Naive thymus-derived CD4-positive, alpha-beta T cell (primary cell): ENCODE measurements around the gene OLFM2. TPM values are rescaled to one million over a fixed set of nuclear protein-coding genes. Genes with fewer than 3 reads are reported as not detected.

Experiments
- ATAC-seq: fragments of 150-1000 bp; cut with Tn5 transposase; 2 replicates; pipeline ENCODE4 v1.10.0; 2021; ENCODE audit warnings: mild to moderate bottlenecking, moderate library complexity
- CTCF ChIA-PET: fragments of 350-600 bp; sonication (Branson Sonifier 250); formaldehyde crosslinking; loops from one replicate; lab custom pipeline; 2021; ENCODE audit warnings: antibody characterized with exemption; lab: Charles Lee
- POLR2A ChIA-PET: fragments of 350-600 bp; sonication (Branson Sonifier 250); formaldehyde crosslinking; loops from one replicate; lab custom pipeline; 2021; ENCODE audit warnings: antibody characterized with exemption, inconsistent platforms; lab: Charles Lee
- DNase-seq, 9 donors: peaks; one replicate each; pipeline versions ENCODE4 v3.0.0 to v3.0.0-alpha.2; 2020 to 2022; ENCODE audit warnings: mixed read lengths in 1 of 9
- H3K27ac ChIP-seq: one replicate; pipeline ENCODE4 v1.7.0; 2013; ENCODE audit warnings: mild to moderate bottlenecking, low read depth, low read length, moderate library complexity
- H3K27me3 ChIP-seq, 2 donors: one replicate each; pipeline ENCODE4 v1.7.0; 2013; ENCODE audit warnings: low read length in 2 of 2, mild to moderate bottlenecking in 2 of 2, moderate library complexity in 2 of 2; ENCODE audit not compliant: control insufficient read depth in 2 of 2, insufficient read depth in 2 of 2
- H3K36me3 ChIP-seq, 3 experiments: 1 replicate in 2 of 3; 2 replicates in 1 of 3; pipeline ENCODE4 v1.7.0; 2013; ENCODE audit warnings: low read length in 3 of 3, mild to moderate bottlenecking in 3 of 3, moderate library complexity in 1 of 3; ENCODE audit not compliant: insufficient read depth in 3 of 3, control insufficient read depth in 2 of 3
- H3K4me1 ChIP-seq, 2 donors: one replicate each; pipeline ENCODE4 v1.7.0; 2013; ENCODE audit warnings: low read length in 2 of 2, mild to moderate bottlenecking in 2 of 2, moderate library complexity in 1 of 2; ENCODE audit not compliant: control insufficient read depth in 2 of 2, insufficient read depth in 2 of 2
- H3K4me3 ChIP-seq: 2 replicates; pipeline ENCODE4 v1.7.0; 2013; ENCODE audit warnings: mild to moderate bottlenecking, low read length
- H3K9me3 ChIP-seq, 3 experiments: 1 replicate in 2 of 3; 2 replicates in 1 of 3; pipeline ENCODE4 v1.7.0; 2013; ENCODE audit warnings: low read length in 3 of 3; ENCODE audit not compliant: control insufficient read depth in 2 of 3
- H3K27ac Mint-ChIP-seq, 9 donors: one replicate each; pipeline ENCODE4 v1.8.0; 2020 to 2022; ENCODE audit warnings: mixed read lengths in 9 of 9, mild to moderate bottlenecking in 8 of 9, moderate library complexity in 5 of 9, inconsistent platforms in 2 of 9
- H3K27me3 Mint-ChIP-seq, 5 donors: one replicate each; pipeline ENCODE4 v1.8.0; 2021 to 2022; ENCODE audit warnings: mixed read lengths in 5 of 5, mild to moderate bottlenecking in 1 of 5
- H3K36me3 Mint-ChIP-seq, 5 donors: one replicate each; pipeline ENCODE4 v1.8.0; 2020 to 2022; ENCODE audit warnings: mixed read lengths in 5 of 5, mild to moderate bottlenecking in 3 of 5, inconsistent platforms in 1 of 5
- H3K4me1 Mint-ChIP-seq, 7 donors: one replicate each; pipeline ENCODE4 v1.8.0; 2020 to 2022; ENCODE audit warnings: mixed read lengths in 7 of 7, mild to moderate bottlenecking in 3 of 7, inconsistent platforms in 1 of 7
- H3K4me3 Mint-ChIP-seq, 10 donors: one replicate each; pipeline ENCODE4 v1.8.0; 2020 to 2022; ENCODE audit warnings: mild to moderate bottlenecking in 10 of 10, mixed read lengths in 10 of 10, moderate library complexity in 6 of 10, inconsistent platforms in 2 of 10
- H3K9me3 Mint-ChIP-seq, 11 donors: one replicate each; pipeline ENCODE4 v1.8.0; 2020 to 2022; ENCODE audit warnings: mixed read lengths in 11 of 11, mild to moderate bottlenecking in 4 of 11, inconsistent platforms in 1 of 11, moderate library complexity in 1 of 11
- intact Hi-C, 2 donors: fragments of 100-400 bp; cut with micrococcal nuclease; formaldehyde crosslinking; loops; one replicate each; pipeline ENCODE4 v1.15.1; 2023
- polyA plus RNA-seq, 2 donors: library from polyadenylated mRNA; unstranded; fragments of 300-500 nt; fragmentation: Illumina TruSeq; gene quantifications; one replicate each; pipeline ENCODE4 v1.2.3, GENCODE V29; 2021
- total RNA-seq, 6 experiments: library from RNA in 5 of 6; stranded (reverse) in 5 of 6; gene quantifications; 1 replicate in 5 of 6; 2 replicates in 1 of 6; pipeline ENCODE4 v1.2.3 and lab custom pipeline; 2021 to 2026

The OLFM2 gene
- total and polyA plus RNA-seq, 7 experiments from 2014 or later, result 6.2 to 19.4 (median 14.9) TPM

DNA sequence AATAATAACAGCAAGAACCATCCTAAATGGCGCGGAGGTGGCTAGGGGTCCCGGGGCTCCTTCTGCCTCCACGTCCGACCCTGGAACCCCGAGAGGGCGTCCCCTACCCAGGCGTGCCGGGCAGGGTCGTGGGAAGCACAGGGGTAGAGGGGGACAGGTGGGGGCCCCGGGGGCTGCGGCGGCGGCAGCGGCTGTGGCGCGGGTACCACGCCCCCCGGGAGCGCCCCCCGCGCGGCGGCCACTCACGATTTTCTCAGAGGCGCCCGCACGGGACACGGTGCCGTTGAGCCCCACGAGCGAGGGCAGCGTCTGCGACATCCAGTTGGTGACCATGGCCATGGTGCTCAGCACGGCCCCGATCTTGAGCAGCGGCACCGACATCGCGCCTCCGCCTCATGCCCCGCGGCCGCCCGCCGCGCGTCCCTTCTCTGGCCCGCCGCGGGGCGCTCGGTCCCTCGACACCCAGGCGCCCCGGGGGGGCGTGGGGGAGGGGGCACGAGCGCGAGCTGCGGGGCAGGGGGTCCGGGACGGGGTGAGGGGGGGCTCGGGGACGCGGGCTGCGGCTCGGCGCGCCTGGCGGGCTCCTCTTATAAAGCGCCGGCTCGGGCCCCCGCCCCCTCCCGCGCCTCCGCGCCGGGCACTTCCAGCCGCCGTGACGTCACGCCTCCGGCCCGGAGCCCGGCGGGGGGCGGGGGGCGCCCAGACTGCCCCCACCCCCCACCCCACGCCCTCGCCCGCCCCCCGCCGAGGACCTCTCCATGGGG, 22.9 kb downstream of the OLFM2 start:
- H3K27ac Mint-ChIP-seq, result peak overlapping the region in 1 of 9 donors; percentile 76
- intact Hi-C loops, result loop anchor here in 1 of 2 donors (5.0 kb wide), 2 partner anchors 46 to 776 kb away; no protein-coding TSS in a partner anchor

DNA sequence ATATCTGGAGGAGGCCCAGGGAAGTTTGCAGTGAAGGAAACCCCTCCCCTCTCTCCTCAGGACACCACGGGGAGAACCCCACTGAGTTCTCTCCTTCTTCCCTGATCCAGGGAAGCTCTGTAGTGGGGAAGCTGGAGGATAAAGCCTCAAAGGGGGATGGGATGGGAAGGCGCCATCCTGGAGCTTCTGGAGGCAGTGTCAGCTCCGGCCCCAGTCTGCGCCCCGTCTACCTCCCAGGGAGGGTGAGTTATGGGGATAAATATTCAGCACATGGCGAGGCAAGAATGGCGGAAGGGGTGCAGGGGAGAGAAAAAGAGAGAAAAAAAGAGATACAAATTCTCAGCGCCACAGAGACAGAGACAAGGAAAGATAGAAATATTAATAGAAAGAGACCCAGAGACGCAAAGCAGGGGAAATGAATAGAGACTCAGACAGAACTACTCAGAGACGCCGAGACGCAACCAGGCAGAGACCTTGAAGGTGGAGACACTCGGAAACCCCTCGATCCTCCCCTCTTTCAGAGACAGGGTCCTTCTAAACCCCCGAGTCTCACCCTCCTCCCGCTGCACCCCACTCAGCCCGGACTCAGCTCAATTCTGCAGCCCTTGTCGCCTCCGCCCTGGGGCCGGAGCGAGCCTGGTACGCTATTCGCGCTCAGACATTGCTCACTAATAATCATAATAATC, 23.6 kb downstream of the OLFM2 start:
- H3K27me3 Mint-ChIP-seq, result peaks cover 14 to 34% (median 20%) of the 10 kb centered on the region in 5 donors
- peaks cover 3 to 5% of the 10 kb centered on the region in 2 donors for H3K4me1 ChIP-seq
- H3K4me1 Mint-ChIP-seq, result peaks cover 6 to 12% (median 9%) of the 10 kb centered on the region in 7 donors
- ATAC-seq (no peak), DNase-seq (no peak)
- no peaks in the 10 kb centered on the region for H3K36me3 ChIP-seq
- H3K4me3 ChIP-seq, result no peak overlapping the region
- peak overlapping the region in 5 of 10 donors; percentile 70 to 88 (median 76) for H3K4me3 Mint-ChIP-seq
- POLR2A ChIA-PET, result no interaction called here
- CTCF ChIA-PET, result interaction anchor here (1.1 kb wide), 1 partner anchor 48 kb away, joined by 3 read pairs; no protein-coding TSS in a partner anchor
- H3K27ac Mint-ChIP-seq, result peak overlapping the region in 2 of 9 donors; percentile 23 to 76
- peaks cover 0 to 13% of the 10 kb centered on the region in 2 donors for H3K27me3 ChIP-seq
- intact Hi-C loops, result loop anchor here in 1 of 2 donors (5.0 kb wide), 2 partner anchors 45 to 775 kb away; no protein-coding TSS in a partner anchor
- H3K36me3 Mint-ChIP-seq, result no peaks in the 10 kb centered on the region
- no peaks in the 10 kb centered on the region for H3K9me3 ChIP-seq
- H3K27ac ChIP-seq, result no peak overlapping the region
- no peaks in the 10 kb centered on the region for H3K9me3 Mint-ChIP-seq

More for the DNA sequence above, 22.9 kb downstream of the OLFM2 start:
- no peaks in the 10 kb centered on the region for H3K36me3 ChIP-seq
- peaks cover 0 to 13% of the 10 kb centered on the region in 2 donors for H3K27me3 ChIP-seq
- peaks cover 3 to 5% of the 10 kb centered on the region in 2 donors for H3K4me1 ChIP-seq
- ChIA-PET CTCF (interaction anchor here (0.7 kb wide), 1 partner anchor 78 kb away, joined by 3 read pairs; the partner anchor contains the start of gene PIN1), POLR2A (interaction anchor here (0.7 kb wide), 1 partner anchor 55 kb away, joined by 3 read pairs; no protein-coding TSS in a partner anchor)
- no peaks in the 10 kb centered on the region for H3K36me3 Mint-ChIP-seq
- peaks cover 19 to 35% (median 22%) of the 10 kb centered on the region in 5 donors for H3K27me3 Mint-ChIP-seq
- no peaks in the 10 kb centered on the region for H3K9me3 ChIP-seq
- DNase-seq (peak in 2 of 9 donors; percentile 16 to 43), ATAC-seq (no peak)
- peak overlapping the region in 6 of 10 donors; percentile 70 to 88 (median 74) for H3K4me3 Mint-ChIP-seq
- H3K4me3 ChIP-seq, result no peak overlapping the region
- no peaks in the 10 kb centered on the region for H3K9me3 Mint-ChIP-seq
- H3K27ac ChIP-seq, result no peak overlapping the region
- peaks cover 6 to 12% (median 9%) of the 10 kb centered on the region in 7 donors for H3K4me1 Mint-ChIP-seq

DNA sequence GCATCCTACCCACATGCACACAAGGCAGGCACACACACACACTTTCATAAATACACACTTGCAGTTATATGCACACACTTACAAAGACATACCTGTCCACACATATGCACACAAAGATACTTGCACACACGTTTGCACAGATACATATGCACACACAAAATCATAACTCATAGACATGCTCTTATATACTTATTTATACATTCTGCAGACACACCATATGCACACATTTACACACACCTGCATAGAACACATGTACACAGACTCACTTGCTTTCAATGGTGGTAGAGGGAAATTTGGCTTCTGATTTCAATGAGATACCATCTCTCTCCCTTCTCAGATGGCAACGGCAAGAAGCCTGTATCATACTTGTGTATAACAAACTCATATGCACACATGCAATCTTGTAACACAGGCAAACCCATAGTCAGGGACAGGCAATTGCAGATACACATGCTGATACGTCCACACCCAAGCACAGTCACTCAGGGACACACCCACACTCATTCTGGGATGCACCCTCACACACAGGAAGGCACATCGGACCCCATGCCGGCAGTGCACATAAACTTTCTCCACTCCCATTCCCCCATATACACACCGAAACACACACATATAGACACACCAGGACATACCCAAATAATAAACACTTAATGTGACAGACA, 24.7 kb downstream of the OLFM2 start:
- H3K4me1 Mint-ChIP-seq, result peaks cover 1 to 10% (median 6%) of the 10 kb centered on the region in 7 donors
- peaks cover 3 to 5% of the 10 kb centered on the region in 2 donors for H3K4me1 ChIP-seq
- no peaks in the 10 kb centered on the region for H3K36me3 ChIP-seq
- DNase-seq, result no peak
- intact Hi-C loops, result loop anchor here in 1 of 2 donors (5.0 kb wide), 2 partner anchors 44 to 774 kb away; no protein-coding TSS in a partner anchor
- ChIA-PET CTCF (interaction anchor here (0.5 to 1.1 kb wide), 2 partner anchors 47 to 166 kb away, joined by 3 read pairs; no protein-coding TSS in a partner anchor), POLR2A (no interaction called here)
- H3K27me3 Mint-ChIP-seq, result peaks cover 3 to 24% (median 9%) of the 10 kb centered on the region in 5 donors
- H3K4me3 Mint-ChIP-seq, result no peak overlapping the region
- peaks cover 0 to 13% of the 10 kb centered on the region in 2 donors for H3K27me3 ChIP-seq
- no peaks in the 10 kb centered on the region for H3K36me3 Mint-ChIP-seq
- no peak overlapping the region for H3K27ac ChIP-seq
- no peak for ATAC-seq
- H3K27ac Mint-ChIP-seq, result no peak overlapping the region
- no peaks in the 10 kb centered on the region for H3K9me3 Mint-ChIP-seq
- no peak overlapping the region for H3K4me3 ChIP-seq
- no peaks in the 10 kb centered on the region for H3K9me3 ChIP-seq

DNA sequence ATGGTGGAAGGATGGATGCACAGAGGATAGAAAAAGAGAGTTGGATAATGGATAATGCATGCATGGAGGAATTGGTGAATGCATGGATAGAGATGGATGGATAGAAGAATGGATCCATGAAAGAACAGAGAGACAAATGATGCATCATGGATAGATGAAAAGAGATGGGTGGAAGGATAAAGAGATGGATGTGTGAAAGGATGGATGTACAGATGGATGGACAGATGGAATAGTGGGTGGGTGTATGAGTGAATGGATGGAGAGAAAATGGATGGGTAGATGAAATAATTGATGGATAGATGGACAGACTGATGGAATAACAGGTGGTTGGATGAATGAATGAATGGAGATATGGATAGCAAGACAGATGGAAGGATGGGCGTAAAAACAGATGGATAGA, 25.7 kb downstream of the OLFM2 start:
- Mint-ChIP-seq H3K27ac (no peak overlapping the region), H3K4me1 (peaks cover 0 to 10% (median 6%) of the 10 kb centered on the region in 7 donors), H3K36me3 (no peaks in the 10 kb centered on the region), H3K9me3 (no peaks in the 10 kb centered on the region), H3K27me3 (peaks cover 0 to 15% (median 6%) of the 10 kb centered on the region in 5 donors), H3K4me3 (no peak overlapping the region)
- Histone ChIP-seq H3K9me3 (no peaks in the 10 kb centered on the region), H3K27me3 (peaks cover 0 to 13% of the 10 kb centered on the region in 2 donors), H3K4me1 (peaks cover 3 to 5% of the 10 kb centered on the region in 2 donors), H3K36me3 (no peaks in the 10 kb centered on the region), H3K27ac (no peak overlapping the region), H3K4me3 (no peak overlapping the region)
- DNase-seq (no peak), ATAC-seq (no peak)
- POLR2A ChIA-PET, result interaction anchor here (0.5 kb wide), 1 partner anchor 28 kb away, joined by 3 read pairs; no protein-coding TSS in a partner anchor
- CTCF ChIA-PET, result no interaction called here
- intact Hi-C loops, result loop anchor here in 1 of 2 donors (5.0 kb wide), 2 partner anchors 43 to 773 kb away; no protein-coding TSS in a partner anchor

DNA sequence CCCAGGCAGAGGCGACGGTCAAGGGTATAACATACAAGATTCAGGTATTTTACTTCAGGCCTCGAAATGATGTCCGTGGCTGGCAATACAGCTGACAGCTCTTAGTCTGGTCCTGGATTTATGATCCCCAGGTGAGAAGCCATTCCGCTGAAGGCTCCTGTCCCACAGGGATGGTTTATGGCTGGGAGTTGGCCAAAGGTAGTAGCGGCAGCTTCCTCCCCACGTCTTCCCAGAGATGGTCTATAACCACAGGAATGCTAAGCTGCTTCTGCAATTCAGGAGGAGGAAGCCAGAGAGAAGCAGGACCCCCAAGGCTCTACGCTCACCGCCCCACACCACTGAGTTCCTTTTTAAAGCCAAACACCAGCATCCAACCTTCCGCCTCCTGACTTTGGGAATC, 27.1 kb downstream of the OLFM2 start:
- Histone ChIP-seq H3K4me3 (no peak overlapping the region), H3K36me3 (no peaks in the 10 kb centered on the region), H3K27me3 (peaks cover 0 to 5% of the 10 kb centered on the region in 2 donors), H3K4me1 (peaks cover 2 to 3% of the 10 kb centered on the region in 2 donors), H3K27ac (no peak overlapping the region), H3K9me3 (no peaks in the 10 kb centered on the region)
- Mint-ChIP-seq H3K27me3 (peaks cover 0 to 11% (median 6%) of the 10 kb centered on the region in 5 donors), H3K4me1 (peaks cover 0 to 7% (median 5%) of the 10 kb centered on the region in 7 donors), H3K9me3 (no peaks in the 10 kb centered on the region), H3K4me3 (no peak overlapping the region), H3K36me3 (no peaks in the 10 kb centered on the region), H3K27ac (no peak overlapping the region)
- ChIA-PET CTCF (no interaction called here), POLR2A (no interaction called here)
- DNase-seq, result no peak
- ATAC-seq, result no peak
- intact Hi-C loops, result no loop called here
